ENCODE measurements around the gene DAPK1. TPM values are rescaled to one million over a fixed set of nuclear protein-coding genes. Genes with fewer than 3 reads are reported as not detected.

DAPK1 gene
- total and polyA plus RNA-seq, 2 donors (not counting 3 experiments of a cell fraction or from before 2014, with no cell fraction given), result 58.9 to 119 TPM

DNA sequence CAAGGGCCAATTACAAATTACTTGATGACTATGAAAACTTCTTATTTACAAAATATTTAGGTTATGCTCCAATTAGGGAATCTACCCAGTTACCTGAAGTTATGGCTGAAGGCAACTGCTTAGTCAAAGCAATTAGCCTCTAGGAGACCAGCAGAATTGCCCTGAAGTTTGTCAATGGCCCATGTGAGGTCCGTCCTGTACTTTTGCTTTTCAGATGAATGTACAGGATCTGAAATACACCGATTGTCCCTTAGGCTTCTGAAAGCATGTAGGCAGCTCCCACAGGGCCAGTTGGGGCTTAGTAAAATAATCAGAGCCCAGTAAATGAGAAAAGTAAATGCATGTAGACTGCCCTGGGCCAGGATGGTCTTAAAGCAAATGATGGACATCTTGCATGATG, 93.3 kb downstream of the DAPK1 start:
- CTCF ChIA-PET, result interaction anchor here (1.0 kb wide), 1 partner anchor 9 kb away, joined by 5 read pairs; no protein-coding TSS in a partner anchor
- H3K4me2 ChIP-seq (ENCODE audit: insufficient read depth, low read length), result no peak overlapping the region
- H2AFZ ChIP-seq (ENCODE audit: low read depth, low read length), result no peak overlapping the region
- H4K20me1 ChIP-seq (replicated peaks; ENCODE audit: control insufficient read depth, extremely low read depth, insufficient read depth, low read length), result no peaks in the 10 kb centered on the region
- FAIRE-seq (no peak), DNase-seq (ENCODE audit: low read depth, low spot score) (no peak)
- no peak overlapping the region for H3K9ac ChIP-seq (replicated peaks; ENCODE audit: extremely low read depth, insufficient read depth, low read length)
- TF ChIP-seq FOS (IDR thresholded peaks at IDR 0.05; ENCODE audit: borderline replicate concordance, insufficient read depth, low read length), result no peak
- no peak for TF ChIP-seq GATA2 (IDR thresholded peaks at IDR 0.05; ENCODE audit: insufficient read depth, insufficient read length, low read depth, low read length)
- TF ChIP-seq, protein P1, sequence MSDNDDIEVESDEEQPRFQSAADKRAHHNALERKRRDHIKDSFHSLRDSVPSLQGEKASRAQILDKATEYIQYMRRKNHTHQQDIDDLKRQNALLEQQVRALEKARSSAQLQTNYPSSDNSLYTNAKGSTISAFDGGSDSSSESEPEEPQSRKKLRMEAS (IDR thresholded peaks at IDR 0.05; ENCODE audit: insufficient read depth, insufficient read length), result no peak
- TF ChIP-seq MYC (IDR thresholded peaks at IDR 0.05; ENCODE audit: low read depth, low read length), result no peak
- TF ChIP-seq EZH2 (IDR thresholded peaks at IDR 0.05; ENCODE audit: borderline replicate concordance, low read depth, low read length, severe bottlenecking), result no peak
- TF ChIP-seq POLR2AphosphoS5 (IDR thresholded peaks at IDR 0.05; ENCODE audit: insufficient read depth, low read depth, low read length), result no peak
- no peak for TF ChIP-seq JUN (IDR thresholded peaks at IDR 0.05; ENCODE audit: borderline replicate concordance, insufficient read depth, insufficient read length, low read depth)
- no peak for TF ChIP-seq POLR2A (IDR thresholded peaks at IDR 0.05; ENCODE audit: low read depth, low read length)
- dilution Hi-C loops (cut with MboI; ENCODE audit: extremely low pct_ligation_motif_present, low sequenced_read_pairs) (no loop called here), intact Hi-C loops (cut with micrococcal nuclease) (no loop called here)
- no peak overlapping the region for H3K27ac ChIP-seq (ENCODE audit: insufficient read depth, low read depth, low read length)
- H3K9me3 ChIP-seq (replicated peaks; ENCODE audit: control insufficient read depth, insufficient read depth, low read length), result no peaks in the 10 kb centered on the region
- no peaks in the 10 kb centered on the region for H3K27me3 ChIP-seq (ENCODE audit: control insufficient read depth in 2 of 2, insufficient read depth in 2 of 2, low read length in 2 of 2)
- no TSS peak for BruUV-seq (replicated peaks)
- H3K36me3 ChIP-seq (ENCODE audit: control insufficient read depth in 2 of 2, extremely low read depth in 1 of 2, insufficient read depth in 2 of 2, low read length in 2 of 2), result no peaks in the 10 kb centered on the region
- H3K79me2 ChIP-seq (ENCODE audit: control insufficient read depth, insufficient read depth, low read length), result no peaks in the 10 kb centered on the region
- no peaks in the 10 kb centered on the region for H3K9me1 ChIP-seq (replicated peaks; ENCODE audit: control insufficient read depth, extremely low read depth, insufficient read depth, low read length)
- H3K4me1 ChIP-seq (ENCODE audit: control insufficient read depth, extremely low read depth, insufficient read depth, low read length), result peaks cover 4% of the 10 kb centered on the region
- H3K4me3 ChIP-seq (replicated peaks in 1 of 3; ENCODE audit: insufficient read depth in 1 of 3, low read depth in 1 of 3, low read length in 3 of 3), result no peak overlapping the region
- POLR2A ChIA-PET, result no interaction called here
